Left lung (tissue), 10 donors: ENCODE data around the gene SV2B. TPM values are rescaled to one million over a fixed set of nuclear protein-coding genes. Genes with fewer than 3 reads are reported as not detected.
A peak's percentile ranks its signal among the peaks of the same experiment; 100 is the strongest.

Experiments
- ATAC-seq: fragments of 200-7000 bp; cut with Tn5 transposase; one replicate; pipeline ENCODE4 v1.9.1; 2020; ENCODE audit warnings: moderate library complexity
- DNase-seq, 4 donors: peaks; one replicate each; pipeline ENCODE4 v3.0.0-alpha.2; 2013 to 2020
- H3K27ac ChIP-seq, 2 donors: fragments of 200-600 bp; sonication (generic) in 1 of 2; one replicate each; pipeline versions ENCODE4 v1.5.0 to v1.8.0; 2020 to 2021
- H3K27me3 ChIP-seq, 2 donors: fragments of 200-600 bp; sonication (generic) in 1 of 2; one replicate each; pipeline versions ENCODE4 v1.5.0 to v1.8.0; 2020 to 2021
- H3K36me3 ChIP-seq, 2 donors: fragments of 200-600 bp; sonication (generic) in 1 of 2; one replicate each; pipeline versions ENCODE4 v1.5.0 to v1.8.0; 2020 to 2021
- H3K4me1 ChIP-seq, 2 donors: fragments of 200-600 bp; one replicate each; pipeline ENCODE4 v1.8.0; 2021
- H3K4me3 ChIP-seq, 2 donors: fragments of 200-600 bp; sonication (generic) in 1 of 2; one replicate each; pipeline versions ENCODE4 v1.5.0 to v1.8.0; 2020 to 2021; ENCODE audit warnings: mild to moderate bottlenecking in 1 of 2
- H3K9me3 ChIP-seq, 2 donors: fragments of 200-600 bp; sonication (generic) in 1 of 2; one replicate each; pipeline versions ENCODE4 v1.5.0 to v1.8.0; 2020 to 2021
- CTCF ChIP-seq, 2 donors: fragments of 200-600 bp; sonication (generic) in 1 of 2; IDR thresholded peaks; one replicate each; pipeline versions ENCODE4 v1.5.0 to v1.8.0; 2021; ENCODE audit warnings: antibody characterized with exemption in 2 of 2
- intact Hi-C, 2 donors: fragments of 100-400 bp; cut with DNase I; formaldehyde crosslinking; loops; one replicate each; pipeline versions ENCODE4 v1.11.2 to v1.14.2; 2022
- polyA plus RNA-seq, 6 donors: library from polyadenylated mRNA; unstranded; fragments of 120-200 nt; gene quantifications; one replicate each; pipeline ENCODE4 v1.2.1, GENCODE V29; 2013; ENCODE audit not compliant: insufficient read length in 6 of 6
- total RNA-seq, 2 donors: library from RNA; stranded (reverse); fragmentation: NEBNext Ultra II Directional; extraction: Animal tissue kit (Norgen Biotek cat#: 25700); gene quantifications; one replicate each; pipeline ENCODE4 v1.2.1, GENCODE V29; 2021
- donor health status: DM: no; HTN: yes; CAD: no.
- donor health status: DM: no; HTN: no; CAD: no.

The SV2B gene
- total and polyA plus RNA-seq, 8 donors, result 0.58 to 3.2 (median 1.4) TPM

DNA sequence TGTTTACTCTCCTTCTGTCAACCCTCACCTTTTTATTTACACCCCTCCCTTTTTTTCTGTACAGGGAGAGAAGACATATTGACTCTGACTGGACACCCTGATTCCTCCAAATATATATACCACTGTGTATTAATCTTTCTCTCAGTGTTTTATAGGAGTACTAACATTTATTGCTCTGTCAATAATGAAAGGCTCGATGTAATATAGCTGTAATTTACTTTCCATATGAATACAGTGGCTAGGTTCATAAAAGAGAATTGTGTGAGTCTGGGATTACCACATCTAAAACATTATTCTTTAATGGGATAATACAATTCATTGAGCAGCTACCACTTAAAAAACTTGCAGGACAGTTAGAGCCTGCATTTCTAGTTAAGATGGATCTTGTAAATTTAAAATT, 194.3 kb downstream of the SV2B start:
- TF ChIP-seq CTCF (IDR thresholded peaks at IDR 0.05), result no peak
- no peaks in the 10 kb centered on the region for H3K36me3 ChIP-seq
- H3K9me3 ChIP-seq, result no peaks in the 10 kb centered on the region
- ATAC-seq, result no peak
- DNase-seq, result no peak
- peaks cover 0 to 5% of the 10 kb centered on the region in 2 donors for H3K27me3 ChIP-seq
- intact Hi-C loops, result no loop called here
- no peak overlapping the region for H3K4me3 ChIP-seq
- H3K4me1 ChIP-seq, result no peaks in the 10 kb centered on the region
- H3K27ac ChIP-seq, result no peak overlapping the region

GRCh38 chr15:91294795-91295194, 194.7 kb downstream of the SV2B start:
- intact Hi-C loops, result no loop called here
- Histone ChIP-seq H3K27ac (no peak overlapping the region), H3K9me3 (no peaks in the 10 kb centered on the region), H3K36me3 (no peaks in the 10 kb centered on the region), H3K4me3 (no peak overlapping the region), H3K27me3 (peaks cover 0 to 5% of the 10 kb centered on the region in 2 donors), H3K4me1 (no peaks in the 10 kb centered on the region)
- no peak for TF ChIP-seq CTCF (IDR thresholded peaks at IDR 0.05)
- ATAC-seq, result no peak
- DNase-seq, result no peak

DNA sequence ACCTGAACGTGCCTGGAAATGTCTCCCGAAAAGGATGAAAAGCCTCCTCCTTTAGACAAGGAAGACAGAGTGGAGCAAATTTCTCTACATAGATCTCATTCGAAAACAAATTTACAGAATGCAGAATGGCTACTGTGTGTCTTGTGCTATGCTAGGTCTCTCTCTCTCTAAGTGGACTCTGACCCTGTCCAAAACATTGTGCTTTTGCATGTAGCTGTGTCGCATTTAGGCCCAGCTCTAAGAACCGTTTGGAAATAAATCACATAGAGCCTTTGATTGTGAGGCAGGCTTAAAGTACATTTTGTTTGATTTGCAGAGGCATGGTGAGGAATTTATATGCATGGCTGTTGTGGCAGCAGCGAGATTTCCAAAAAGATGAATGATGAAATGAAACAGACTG, 198.0 kb downstream of the SV2B start:
- Histone ChIP-seq H3K4me3 (no peak overlapping the region), H3K27me3 (peaks cover 0 to 16% of the 10 kb centered on the region in 2 donors)

DNA sequence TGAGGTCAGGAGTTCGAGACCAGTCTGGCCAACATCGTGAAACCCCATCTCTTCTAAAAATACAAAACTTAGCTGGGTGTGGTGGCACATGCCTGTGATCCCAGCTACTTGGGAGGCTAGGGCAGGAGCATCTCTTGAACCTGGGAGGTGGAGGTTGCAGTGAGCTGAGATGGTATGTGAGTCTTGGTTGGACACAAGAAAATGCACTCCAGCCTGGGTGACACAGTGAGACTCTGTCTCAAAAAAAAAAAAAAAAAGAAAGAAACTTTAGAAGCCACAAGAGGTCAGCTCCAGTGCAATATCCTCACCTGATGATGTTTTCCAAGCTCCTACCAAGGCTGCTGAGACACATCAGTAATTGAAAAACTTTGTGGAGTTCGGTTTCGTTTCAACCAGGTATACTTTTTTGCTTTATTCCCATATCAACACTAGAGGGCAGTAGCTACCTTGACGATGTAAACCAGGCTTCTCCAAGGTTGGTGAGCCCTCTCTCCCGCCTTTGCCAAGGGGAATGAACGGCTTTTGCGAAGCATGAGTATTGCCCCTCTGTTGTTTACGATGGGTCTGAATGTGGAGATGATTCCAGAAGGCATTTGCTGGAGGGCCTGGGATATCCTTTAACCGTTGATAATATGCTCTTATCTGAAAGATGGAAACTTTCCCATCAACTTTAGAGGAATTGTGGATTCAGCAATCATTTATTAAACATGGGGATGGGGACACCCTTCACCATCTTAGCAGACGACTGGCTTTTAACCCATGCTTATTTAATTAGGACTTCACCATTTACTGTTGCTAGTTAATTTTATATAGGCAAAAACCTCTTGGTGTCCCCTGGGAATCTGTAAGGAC, 202.8 kb downstream of the SV2B start:
- intact Hi-C loops, result loop anchor here in 1 of 2 donors (5.0 kb wide), 2 partner anchors 549 to 779 kb away; partner anchors contain the start of gene SLCO3A1
- Histone ChIP-seq H3K9me3 (no peaks in the 10 kb centered on the region), H3K4me3 (no peak overlapping the region), H3K36me3 (no peaks in the 10 kb centered on the region), H3K27me3 (peaks cover 10 to 40% of the 10 kb centered on the region in 2 donors), H3K27ac (no peak overlapping the region), H3K4me1 (peaks cover 0 to 5% of the 10 kb centered on the region in 2 donors)
- DNase-seq (peak in 2 of 4 donors; percentile 56 to 75), ATAC-seq (peak; percentile 97)
- peak; percentile 66 to 67 for TF ChIP-seq CTCF (IDR thresholded peaks at IDR 0.05)

More for the DNA sequence above, 198.0 kb downstream of the SV2B start:
- intact Hi-C loops, result no loop called here
- Histone ChIP-seq H3K27ac (no peak overlapping the region), H3K36me3 (no peaks in the 10 kb centered on the region), H3K9me3 (no peaks in the 10 kb centered on the region), H3K4me1 (peaks cover 0 to 5% of the 10 kb centered on the region in 2 donors)
- TF ChIP-seq CTCF (IDR thresholded peaks at IDR 0.05), result no peak
- no peak for DNase-seq
- ATAC-seq, result no peak

DNA sequence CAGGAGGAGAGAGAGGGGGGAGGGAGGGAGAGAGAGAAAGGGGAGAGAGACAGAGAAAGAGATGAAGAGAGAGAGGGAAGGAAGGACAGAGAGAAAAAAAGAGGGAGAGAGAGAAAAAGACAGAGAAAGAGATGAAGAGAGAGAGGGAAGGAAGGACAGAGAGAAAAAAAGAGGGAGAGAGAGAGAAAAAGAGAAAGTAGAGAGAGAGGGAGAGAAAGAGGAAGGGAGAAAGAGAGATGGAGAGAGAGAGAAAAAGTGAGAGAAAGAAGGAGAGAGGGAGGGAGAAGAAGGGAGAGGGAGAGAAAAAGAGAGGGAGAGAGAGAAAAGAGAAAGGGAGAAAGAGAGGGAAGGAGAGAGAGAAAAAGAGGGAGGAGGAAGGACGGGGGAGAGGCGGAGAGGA, 204.2 kb downstream of the SV2B start:
- intact Hi-C loops, result loop anchor here in 1 of 2 donors (5.0 kb wide), 2 partner anchors 548 to 778 kb away; partner anchors contain the start of gene SLCO3A1
- TF ChIP-seq CTCF (IDR thresholded peaks at IDR 0.05), result no peak
- Histone ChIP-seq H3K27ac (no peak overlapping the region), H3K36me3 (no peaks in the 10 kb centered on the region), H3K4me1 (peaks cover 0 to 11% of the 10 kb centered on the region in 2 donors), H3K9me3 (no peaks in the 10 kb centered on the region), H3K27me3 (peaks cover 10 to 46% of the 10 kb centered on the region in 2 donors), H3K4me3 (no peak overlapping the region)
- ATAC-seq (no peak), DNase-seq (no peak)
